Measurements from ENCODE around the gene CFC1B.
"Not testable (repeated sequence)": the region's sequence is repeated elsewhere in the genome, so short reads cannot be mapped to it uniquely, and the experiment has no call there.

DNA sequence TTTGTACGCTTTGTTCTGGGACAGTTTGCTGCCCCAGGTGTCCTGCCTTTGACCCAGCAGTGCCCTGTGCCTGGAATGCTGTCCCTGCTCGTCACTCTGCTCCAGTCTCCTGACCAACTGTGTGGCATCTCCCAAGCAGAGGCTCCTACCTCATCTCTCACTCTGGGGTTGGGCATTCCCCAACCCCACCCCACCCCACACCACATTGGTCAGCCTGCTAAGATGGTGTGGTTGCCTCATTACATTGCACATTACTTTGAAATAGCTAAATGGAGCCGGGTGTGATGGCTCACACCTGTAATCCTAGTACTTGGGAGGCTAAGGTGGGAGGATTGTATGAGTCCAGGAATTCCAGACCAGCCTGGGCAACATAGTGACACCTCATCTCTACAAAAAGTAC lies 50.9 kb downstream of the CFC1B start:
- TF ChIP-seq ZNF274 (IDR thresholded peaks at IDR 0.05; ENCODE audit: low read depth, low read length); SIN3A (IDR thresholded peaks at IDR 0.05; ENCODE audit: low read depth); MAX (IDR thresholded peaks at IDR 0.05); CEBPB (IDR thresholded peaks at IDR 0.05; ENCODE audit: low read depth); EZH2 (IDR thresholded peaks at IDR 0.05); POLR2A (IDR thresholded peaks at IDR 0.05; ENCODE audit: borderline replicate concordance, extremely low read depth, insufficient read depth, insufficient read length): not testable (repeated sequence)

All from HCT116 (cell line).